Head of caudate nucleus (tissue), 42 donors: ENCODE data around the gene CDKAL1.

ENCODE experiments used
- DNase-seq, 42 donors: peaks; one replicate each; pipeline versions ENCODE4 v3.0.0 to v3.0.0-alpha.2; 2020 to 2021; ENCODE audit warnings: mixed read lengths in 7 of 42
- intact Hi-C: fragments of 100-400 bp; cut with DNase I; formaldehyde crosslinking; loops from one replicate; pipeline ENCODE4 v1.15.0; 2022

CDKAL1 gene

GRCh38 chr6:20657274-20657800 lies 123.1 kb downstream of the CDKAL1 start:
- intact Hi-C loops: no loop called here
- no peak for DNase-seq

- DNase-seq: no peak
- intact Hi-C loops: no loop called here
Observed at GRCh38 chr6:20658053-20658452, 123.8 kb downstream of the CDKAL1 start.

GRCh38 chr6:20658516-20658915 lies 124.3 kb downstream of the CDKAL1 start:
- no peak for DNase-seq
- intact Hi-C loops: no loop called here

- intact Hi-C loops: no loop called here
- DNase-seq: no peak
Observed at GRCh38 chr6:20660534-20660933, 126.3 kb downstream of the CDKAL1 start.

GRCh38 chr6:20661721-20662120 lies 127.5 kb downstream of the CDKAL1 start:
- intact Hi-C loops: no loop called here
- no peak for DNase-seq

GRCh38 chr6:20664250-20664649 lies 130.0 kb downstream of the CDKAL1 start:
- no peak for DNase-seq
- intact Hi-C loops: no loop called here

- intact Hi-C loops: no loop called here
- DNase-seq: no peak
Observed at GRCh38 chr6:20665290-20665689, 131.0 kb downstream of the CDKAL1 start.

- intact Hi-C loops: no loop called here
- no peak for DNase-seq
Observed at GRCh38 chr6:20669571-20670314, 135.5 kb downstream of the CDKAL1 start.

GRCh38 chr6:20670750-20671149 lies 136.5 kb downstream of the CDKAL1 start:
- DNase-seq: no peak
- intact Hi-C loops: no loop called here

GRCh38 chr6:20672038-20672437 lies 137.8 kb downstream of the CDKAL1 start:
- intact Hi-C loops: no loop called here

GRCh38 chr6:20673458-20673857 lies 139.2 kb downstream of the CDKAL1 start:
- no peak for DNase-seq
- intact Hi-C loops: no loop called here

More at GRCh38 chr6:20672038-20672437, 137.8 kb downstream of the CDKAL1 start:
- DNase-seq: no peak

- intact Hi-C loops: no loop called here
- no peak for DNase-seq
Observed at GRCh38 chr6:20674664-20675063, 140.4 kb downstream of the CDKAL1 start.

GRCh38 chr6:20678831-20679352 lies 144.6 kb downstream of the CDKAL1 start:
- DNase-seq: no peak
- intact Hi-C loops: no loop called here

GRCh38 chr6:20680697-20681165 lies 146.5 kb downstream of the CDKAL1 start:
- intact Hi-C loops: no loop called here
- no peak for DNase-seq

GRCh38 chr6:20681243-20681684 lies 147.0 kb downstream of the CDKAL1 start:
- DNase-seq: no peak
- intact Hi-C loops: no loop called here

GRCh38 chr6:20684474-20684873 lies 150.2 kb downstream of the CDKAL1 start:
- DNase-seq: no peak
- intact Hi-C loops: no loop called here

GRCh38 chr6:20686142-20686541 lies 151.9 kb downstream of the CDKAL1 start:
- intact Hi-C loops: no loop called here
- DNase-seq: no peak

- intact Hi-C loops: no loop called here
- DNase-seq: no peak
Observed at GRCh38 chr6:20687494-20687893, 153.2 kb downstream of the CDKAL1 start.

GRCh38 chr6:20688710-20689500 lies 154.6 kb downstream of the CDKAL1 start:
- intact Hi-C loops: no loop called here
- DNase-seq: no peak

- intact Hi-C loops: no loop called here
- no peak for DNase-seq
Observed at GRCh38 chr6:20691185-20691584, 156.9 kb downstream of the CDKAL1 start.
